HepG2 (cell line): ENCODE results near the gene RNU1-1. TPM values are rescaled to one million over a fixed set of nuclear protein-coding genes. Genes with fewer than 3 reads are reported as not detected.
"Not testable (repeated sequence)": the region's sequence is repeated elsewhere in the genome, so short reads cannot be mapped to it uniquely, and the experiment has no call there.

Experiments used
- ATAC-seq: fragments of 200-7000 bp; cut with Tn5 transposase; 3 replicates; pipeline ENCODE4 v1.9.1; 2020; ENCODE audit warnings: mild to moderate bottlenecking, moderate library complexity
- BruUV-seq: library from RNA; stranded (reverse); fragments of 400-500 nt; replicated peaks from 2 replicates; lab custom pipeline; 2021; lab: Mats Ljungman, UMichigan
- CTCF ChIA-PET: fragments of 300-600 bp; formaldehyde crosslinking; extraction: SDS; loops from one replicate; lab custom pipeline; 2021; ENCODE audit warnings: low total read pairs, inconsistent platforms, low intra/inter-chr PET ratio; lab: Yijun Ruan, JAX
- POLR2A ChIA-PET: fragments of 350-600 bp; sonication (Branson Sonifier 250); formaldehyde crosslinking; loops from one replicate; lab custom pipeline; 2020; ENCODE audit warnings: antibody characterized with exemption, inconsistent platforms; lab: Yijun Ruan, JAX
- DNase-seq: peaks from one replicate; pipeline ENCODE4 v3.0.0-alpha.2; 2015; ENCODE audit warnings: low spot score
- FAIRE-seq: peaks from 3 replicates; lab custom pipeline; 2011; peaks lifted over from hg19 to GRCh38; lab: Jason Lieb, UNC
- H2AFZ ChIP-seq: one replicate; pipeline ENCODE4 v1.6.1; 2011; ENCODE audit warnings: low read length, inconsistent platforms
- H3K27ac ChIP-seq: fragments of 300-600 bp; 3 replicates; pipeline ENCODE4 v1.8.0; 2011; ENCODE audit warnings: mixed run types, mild to moderate bottlenecking, mixed read lengths, low read length, inconsistent platforms; ENCODE audit not compliant: insufficient read depth; ENCODE audit errors: extremely low read length
- H3K27me3 ChIP-seq, 2 experiments: fragments of 200-600 bp in 1 of 2; 2 replicates in 1 of 2; 3 replicates in 1 of 2; pipeline versions ENCODE4 v1.6.0 to v1.8.0; 2011; ENCODE audit warnings: low read length in 2 of 2, mild to moderate bottlenecking in 2 of 2, moderate library complexity in 2 of 2, inconsistent platforms in 1 of 2; ENCODE audit not compliant: insufficient read depth in 2 of 2, control insufficient read depth in 1 of 2
- H3K36me3 ChIP-seq, 2 experiments: fragments of 200-600 bp in 1 of 2; replicated peaks in 1 of 2; 2 replicates in 1 of 2; 3 replicates in 1 of 2; pipeline versions ENCODE4 v1.5.1 to v1.8.0; 2011; ENCODE audit warnings: low read length in 2 of 2, inconsistent platforms in 1 of 2; ENCODE audit not compliant: insufficient read depth in 2 of 2, control insufficient read depth in 1 of 2
- H3K4me1 ChIP-seq: 2 replicates; pipeline ENCODE4 v1.5.1; 2012; ENCODE audit warnings: low read length, inconsistent platforms; ENCODE audit not compliant: insufficient read depth
- H3K4me2 ChIP-seq: 2 replicates; pipeline ENCODE4 v1.6.0; 2011; ENCODE audit warnings: low read depth, low read length, inconsistent platforms
- H3K4me3 ChIP-seq, 3 experiments: fragments of 200-600 bp in 1 of 3; sonication (generic), shearing (Covaris generic) in 1 of 3; replicated peaks in 1 of 3; 2 replicates each; pipeline ENCODE4 v1.5.1; 2011 to 2016; ENCODE audit warnings: low read length in 3 of 3, inconsistent platforms in 2 of 3, low read depth in 2 of 3, mild to moderate bottlenecking in 2 of 3, control low read depth in 1 of 3, mixed read lengths in 1 of 3; ENCODE audit not compliant: insufficient read depth in 1 of 3
- H3K79me2 ChIP-seq: one replicate; pipeline ENCODE4 v1.6.1; 2011; ENCODE audit warnings: low read length, inconsistent platforms; ENCODE audit not compliant: insufficient read depth
- H3K9ac ChIP-seq: 2 replicates; pipeline ENCODE4 v1.6.0; 2011; ENCODE audit warnings: mild to moderate bottlenecking, low read depth, low read length, inconsistent platforms; ENCODE audit not compliant: insufficient read depth
- H3K9me3 ChIP-seq: 2 replicates; pipeline ENCODE4 v1.5.1; 2012; ENCODE audit warnings: mild to moderate bottlenecking, low read length
- H4K20me1 ChIP-seq: 2 replicates; pipeline ENCODE4 v1.6.0; 2011; ENCODE audit warnings: inconsistent platforms, mild to moderate bottlenecking, low read length, moderate library complexity; ENCODE audit not compliant: insufficient read depth
- ZNF768 ChIP-seq: sonication (generic); formaldehyde crosslinking; IDR thresholded peaks from 2 replicates; pipeline ENCODE4 v1.4.0; 2020; ENCODE audit warnings: missing genetic modification reagents
- WGBS: methylation state at CpG from one replicate; pipeline ENCODE4 v1.1.6; 2017; ENCODE audit warnings: low lambda C conversion rate; 5-methylcytosine and 5-hydroxymethylcytosine counted together
- in situ Hi-C: cut with HindIII; loops from 2 replicates; pipeline ENCODE4 v1.10.0; 2017; ENCODE audit warnings: low pct_unique_long_range_greater_than_20kb; ENCODE audit not compliant: extremely low pct_ligation_motif_present
- intact Hi-C: fragments of 100-400 bp; cut with micrococcal nuclease; formaldehyde crosslinking; loops from one replicate; pipeline ENCODE4 v1.10.0; 2022; ENCODE audit not compliant: unreplicated experiment
- polyA plus RNA-seq, 8 experiments: library from polyadenylated mRNA; depleted of rRNA in 3 of 8; stranded (reverse) in 7 of 8; unstranded in 1 of 8; fragments of >200 nt; fragmentation: Illumina TruSeq in 4 of 8; extraction: Trizol in 4 of 8; gene quantifications; 2 replicates each; pipeline versions ENCODE4 v1.2.1 to v1.2.3, GENCODE V29; 2011 to 2016; ENCODE audit warnings: low read depth in 4 of 8, missing spikeins in 1 of 8, mixed read lengths in 1 of 8; ENCODE audit not compliant: insufficient read depth in 1 of 8
- total RNA-seq, 5 experiments: library from RNA; depleted of rRNA; stranded (reverse); fragments of >200 nt; fragmentation: Illumina TruSeq; extraction: Trizol; gene quantifications; 2 replicates each; pipeline ENCODE4 v1.2.3, GENCODE V29; 2016; ENCODE audit warnings: low read depth in 1 of 5

Gene RNU1-1
- total and polyA plus RNA-seq, 2 of the 13 experiments (the other 11 are each of a cell fraction or from before 2014, with no cell fraction given) = under 0.01 to 11,018 TPM

- H3K79me2 ChIP-seq, H3K27me3 ChIP-seq, H3K9ac ChIP-seq, H3K9me3 ChIP-seq, FAIRE-seq, BruUV-seq, H3K4me3 ChIP-seq, H3K36me3 ChIP-seq, DNase-seq, CTCF ChIA-PET, POLR2A ChIA-PET, in situ Hi-C loops, H4K20me1 ChIP-seq, H2AFZ ChIP-seq, H3K27ac ChIP-seq, ATAC-seq, intact Hi-C loops: not testable (repeated sequence)
- Histone ChIP-seq H3K4me1 (peaks cover 50% of the 10 kb centered on the region), H3K4me2 (peak overlapping the region; percentile 23; the same call in 1 of the 2 replicates)
- 51% methylated on average over 6 of the region's 8 CpGs for WGBS
These were observed 12.6 kb downstream of the RNU1-1 start for GRCh38 chr1:16501446-16501845.

GRCh38 chr1:16500975-16501374, 13.1 kb downstream of the RNU1-1 start:
- H3K27me3 ChIP-seq, ATAC-seq, intact Hi-C loops, DNase-seq, BruUV-seq, FAIRE-seq, H3K27ac ChIP-seq, H3K36me3 ChIP-seq, POLR2A ChIA-PET, H3K9me3 ChIP-seq, H3K9ac ChIP-seq, H4K20me1 ChIP-seq, H2AFZ ChIP-seq, CTCF ChIA-PET, H3K79me2 ChIP-seq, H3K4me2 ChIP-seq, H3K4me3 ChIP-seq, in situ Hi-C loops: not testable (repeated sequence)
- H3K4me1 ChIP-seq = peaks cover 45% of the 10 kb centered on the region
- WGBS = 85% methylated on average over 5 of the region's 5 CpGs
- TF ChIP-seq ZNF768 (CRISPR knock-in tag) = peak; percentile 73

- H4K20me1 ChIP-seq, H3K9ac ChIP-seq, CTCF ChIA-PET, ATAC-seq, H3K36me3 ChIP-seq, H3K27me3 ChIP-seq, H3K79me2 ChIP-seq, DNase-seq, H3K4me3 ChIP-seq, H3K9me3 ChIP-seq, H2AFZ ChIP-seq, in situ Hi-C loops, BruUV-seq, intact Hi-C loops, H3K27ac ChIP-seq, FAIRE-seq: not testable (repeated sequence)
- POLR2A ChIA-PET = interaction anchor here (1.2 kb wide), 1 partner anchor 13 kb away, joined by 4 read pairs; no protein-coding TSS in a partner anchor
- WGBS = 91% methylated on average over 10 of the region's 11 CpGs
- Histone ChIP-seq H3K4me2 (peak overlapping the region; percentile 99; the same call in 1 of the 2 replicates), H3K4me1 (peaks cover 40% of the 10 kb centered on the region)
These were observed 13.6 kb downstream of the RNU1-1 start for GRCh38 chr1:16500466-16500865.
